ENCODE measurements around the gene FNIP1. TPM values are rescaled to one million over a fixed set of nuclear protein-coding genes. Genes with fewer than 3 reads are reported as not detected.

FNIP1 gene
- total and polyA plus RNA-seq, 2 of the 13 experiments (the other 11 are each of a cell fraction or from before 2014, with no cell fraction given) = 10.9 to 29.3 TPM

DNA sequence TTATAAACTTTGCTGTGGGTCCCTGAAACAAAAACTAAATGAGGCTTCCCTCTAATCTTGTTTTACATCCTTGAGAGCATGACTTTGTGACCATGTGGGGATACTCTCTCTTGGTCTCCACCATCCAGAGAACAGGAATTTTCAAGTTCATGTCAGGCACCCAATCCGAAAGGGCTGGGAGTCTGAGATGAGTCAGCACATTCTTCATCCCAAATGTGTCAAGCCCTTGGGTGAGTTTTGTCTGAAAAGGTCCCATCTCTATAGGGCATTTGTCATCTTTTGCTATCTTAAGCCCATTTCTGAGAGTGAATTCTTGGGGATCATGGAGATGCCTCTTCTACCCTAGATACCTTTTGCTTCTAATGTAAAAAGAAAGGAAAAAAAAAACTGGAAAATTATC, 134.9 kb downstream of the FNIP1 start (continued):
- no peak for TF ChIP-seq XRCC5 (optimal IDR thresholded peaks at IDR 0.05; ENCODE audit: low read length)
- TF ChIP-seq, protein P1, sequence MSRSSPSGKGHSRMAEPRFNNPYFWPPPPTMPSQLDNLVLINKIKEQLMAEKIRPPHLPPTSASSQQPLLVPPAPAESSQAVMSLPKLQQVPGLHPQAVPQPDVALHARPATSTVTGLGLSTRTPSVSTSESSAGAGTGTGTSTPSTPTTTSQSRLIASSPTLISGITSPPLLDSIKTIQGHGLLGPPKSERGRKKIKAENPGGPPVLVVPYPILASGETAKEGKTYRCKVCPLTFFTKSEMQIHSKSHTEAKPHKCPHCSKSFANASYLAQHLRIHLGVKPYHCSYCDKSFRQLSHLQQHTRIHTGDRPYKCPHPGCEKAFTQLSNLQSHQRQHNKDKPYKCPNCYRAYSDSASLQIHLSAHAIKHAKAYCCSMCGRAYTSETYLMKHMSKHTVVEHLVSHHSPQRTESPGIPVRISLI (CRISPR knock-in tag; IDR thresholded peaks at IDR 0.05; ENCODE audit: borderline replicate concordance) = no peak
- peak; percentile 73 to 80 for TF ChIP-seq MAFK (conservative IDR thresholded peaks at IDR 0.05 in 1 of 2, IDR thresholded peaks at IDR 0.05 in 1 of 2; ENCODE audit: low read length in 2 of 2)
- TF ChIP-seq, protein P2, sequence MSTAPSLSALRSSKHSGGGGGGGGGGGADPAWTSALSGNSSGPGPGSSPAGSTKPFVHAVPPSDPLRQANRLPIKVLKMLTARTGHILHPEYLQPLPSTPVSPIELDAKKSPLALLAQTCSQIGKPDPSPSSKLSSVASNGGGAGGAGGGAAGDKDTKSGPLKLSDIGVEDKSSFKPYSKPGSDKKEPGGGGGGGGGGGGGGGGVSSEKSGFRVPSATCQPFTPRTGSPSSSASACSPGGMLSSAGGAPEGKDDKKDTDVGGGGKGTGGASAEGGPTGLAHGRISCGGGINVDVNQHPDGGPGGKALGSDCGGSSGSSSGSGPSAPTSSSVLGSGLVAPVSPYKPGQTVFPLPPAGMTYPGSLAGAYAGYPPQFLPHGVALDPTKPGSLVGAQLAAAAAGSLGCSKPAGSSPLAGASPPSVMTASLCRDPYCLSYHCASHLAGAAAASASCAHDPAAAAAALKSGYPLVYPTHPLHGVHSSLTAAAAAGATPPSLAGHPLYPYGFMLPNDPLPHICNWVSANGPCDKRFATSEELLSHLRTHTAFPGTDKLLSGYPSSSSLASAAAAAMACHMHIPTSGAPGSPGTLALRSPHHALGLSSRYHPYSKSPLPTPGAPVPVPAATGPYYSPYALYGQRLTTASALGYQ (CRISPR knock-in tag; IDR thresholded peaks at IDR 0.05) = no peak
- TF ChIP-seq, protein P3, sequence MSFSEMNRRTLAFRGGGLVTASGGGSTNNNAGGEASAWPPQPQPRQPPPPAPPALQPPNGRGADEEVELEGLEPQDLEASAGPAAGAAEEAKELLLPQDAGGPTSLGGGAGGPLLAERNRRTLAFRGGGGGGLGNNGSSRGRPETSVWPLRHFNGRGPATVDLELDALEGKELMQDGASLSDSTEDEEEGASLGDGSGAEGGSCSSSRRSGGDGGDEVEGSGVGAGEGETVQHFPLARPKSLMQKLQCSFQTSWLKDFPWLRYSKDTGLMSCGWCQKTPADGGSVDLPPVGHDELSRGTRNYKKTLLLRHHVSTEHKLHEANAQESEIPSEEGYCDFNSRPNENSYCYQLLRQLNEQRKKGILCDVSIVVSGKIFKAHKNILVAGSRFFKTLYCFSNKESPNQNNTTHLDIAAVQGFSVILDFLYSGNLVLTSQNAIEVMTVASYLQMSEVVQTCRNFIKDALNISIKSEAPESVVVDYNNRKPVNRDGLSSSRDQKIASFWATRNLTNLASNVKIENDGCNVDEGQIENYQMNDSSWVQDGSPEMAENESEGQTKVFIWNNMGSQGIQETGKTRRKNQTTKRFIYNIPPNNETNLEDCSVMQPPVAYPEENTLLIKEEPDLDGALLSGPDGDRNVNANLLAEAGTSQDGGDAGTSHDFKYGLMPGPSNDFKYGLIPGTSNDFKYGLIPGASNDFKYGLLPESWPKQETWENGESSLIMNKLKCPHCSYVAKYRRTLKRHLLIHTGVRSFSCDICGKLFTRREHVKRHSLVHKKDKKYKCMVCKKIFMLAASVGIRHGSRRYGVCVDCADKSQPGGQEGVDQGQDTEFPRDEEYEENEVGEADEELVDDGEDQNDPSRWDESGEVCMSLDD (CRISPR knock-in tag; IDR thresholded peaks at IDR 0.05; ENCODE audit: borderline replicate concordance) = no peak
- no peak for TF ChIP-seq MYC (CRISPR knock-in tag; IDR thresholded peaks at IDR 0.05; ENCODE audit: borderline replicate concordance)

DNA sequence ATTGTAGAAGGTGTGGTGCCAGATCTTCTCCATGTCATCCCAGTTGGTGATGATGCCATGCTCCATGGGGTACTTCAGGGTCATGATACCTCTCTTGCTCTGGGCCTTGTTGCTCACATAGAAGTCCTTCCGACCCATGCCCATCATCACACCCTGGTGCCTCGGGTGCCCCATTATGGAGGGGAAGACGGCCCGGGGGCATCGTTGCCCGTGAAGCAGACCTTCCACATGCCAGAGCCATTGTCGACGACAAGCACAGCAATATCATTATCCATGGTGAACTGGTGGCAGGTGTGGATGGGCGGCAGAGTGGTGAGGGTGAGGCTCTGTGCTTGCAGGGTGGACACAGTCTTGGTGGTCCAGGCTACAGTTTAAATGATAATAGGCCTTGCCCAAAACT, 137.0 kb downstream of the FNIP1 start:
- H3K9me3 ChIP-seq (ENCODE audit: low read length) = no peaks in the 10 kb centered on the region
- no peaks in the 10 kb centered on the region for H3K79me2 ChIP-seq (ENCODE audit: insufficient read depth, low read length)
- no peak overlapping the region for H3K4me3 ChIP-seq (replicated peaks in 1 of 3; ENCODE audit: insufficient read depth in 1 of 3, low read depth in 2 of 3, low read length in 3 of 3)
- DNase-seq (ENCODE audit: low spot score) (no peak), ATAC-seq (no peak), FAIRE-seq (no peak)
- CTCF ChIA-PET (ENCODE audit: low intra/inter-chr PET ratio, low total read pairs) = no interaction called here
- no peak overlapping the region for H3K9ac ChIP-seq (ENCODE audit: insufficient read depth, low read depth, low read length)
- peaks cover 21% of the 10 kb centered on the region for H3K4me1 ChIP-seq (ENCODE audit: insufficient read depth, low read length)
- 98% methylated on average over 8 of the region's 9 CpGs for WGBS (ENCODE audit: low lambda C conversion rate)
- in situ Hi-C loops (cut with HindIII; ENCODE audit: extremely low pct_ligation_motif_present, low pct_unique_long_range_greater_than_20kb) (no loop called here), intact Hi-C loops (cut with micrococcal nuclease; ENCODE audit: unreplicated experiment) (no loop called here)
- BruUV-seq (replicated peaks) = no TSS peak
- H4K20me1 ChIP-seq (ENCODE audit: insufficient read depth, low read length) = no peaks in the 10 kb centered on the region
- POLR2A ChIA-PET = no interaction called here
- H2AFZ ChIP-seq (ENCODE audit: low read length) = no peak overlapping the region
- H3K27me3 ChIP-seq (ENCODE audit: control insufficient read depth in 1 of 2, insufficient read depth in 2 of 2, low read length in 2 of 2) = no peaks in the 10 kb centered on the region
- no peak overlapping the region for H3K4me2 ChIP-seq (ENCODE audit: low read depth, low read length)
- H3K36me3 ChIP-seq (replicated peaks in 1 of 2; ENCODE audit: control insufficient read depth in 1 of 2, insufficient read depth in 2 of 2, low read length in 2 of 2) = peaks cover 17 to 50% of the 10 kb centered on the region in 2 experiments
- no peak overlapping the region for H3K27ac ChIP-seq (ENCODE audit: extremely low read length, insufficient read depth, low read length)
- TF ChIP-seq EEA1 (CRISPR knock-in tag; IDR thresholded peaks at IDR 0.05; ENCODE audit: borderline replicate concordance) (no peak), ZNF326 (CRISPR knock-in tag; IDR thresholded peaks at IDR 0.05; ENCODE audit: borderline replicate concordance) (no peak), ZMAT3 (CRISPR knock-in tag; conservative IDR thresholded peaks at IDR 0.05) (no peak), ZNF205 (CRISPR knock-in tag; IDR thresholded peaks at IDR 0.05) (no peak), ATRX (CRISPR knock-in tag; IDR thresholded peaks at IDR 0.05; ENCODE audit: borderline replicate concordance) (no peak), ZNF879 (CRISPR knock-in tag; IDR thresholded peaks at IDR 0.05) (no peak)
- TF ChIP-seq, protein P4, sequence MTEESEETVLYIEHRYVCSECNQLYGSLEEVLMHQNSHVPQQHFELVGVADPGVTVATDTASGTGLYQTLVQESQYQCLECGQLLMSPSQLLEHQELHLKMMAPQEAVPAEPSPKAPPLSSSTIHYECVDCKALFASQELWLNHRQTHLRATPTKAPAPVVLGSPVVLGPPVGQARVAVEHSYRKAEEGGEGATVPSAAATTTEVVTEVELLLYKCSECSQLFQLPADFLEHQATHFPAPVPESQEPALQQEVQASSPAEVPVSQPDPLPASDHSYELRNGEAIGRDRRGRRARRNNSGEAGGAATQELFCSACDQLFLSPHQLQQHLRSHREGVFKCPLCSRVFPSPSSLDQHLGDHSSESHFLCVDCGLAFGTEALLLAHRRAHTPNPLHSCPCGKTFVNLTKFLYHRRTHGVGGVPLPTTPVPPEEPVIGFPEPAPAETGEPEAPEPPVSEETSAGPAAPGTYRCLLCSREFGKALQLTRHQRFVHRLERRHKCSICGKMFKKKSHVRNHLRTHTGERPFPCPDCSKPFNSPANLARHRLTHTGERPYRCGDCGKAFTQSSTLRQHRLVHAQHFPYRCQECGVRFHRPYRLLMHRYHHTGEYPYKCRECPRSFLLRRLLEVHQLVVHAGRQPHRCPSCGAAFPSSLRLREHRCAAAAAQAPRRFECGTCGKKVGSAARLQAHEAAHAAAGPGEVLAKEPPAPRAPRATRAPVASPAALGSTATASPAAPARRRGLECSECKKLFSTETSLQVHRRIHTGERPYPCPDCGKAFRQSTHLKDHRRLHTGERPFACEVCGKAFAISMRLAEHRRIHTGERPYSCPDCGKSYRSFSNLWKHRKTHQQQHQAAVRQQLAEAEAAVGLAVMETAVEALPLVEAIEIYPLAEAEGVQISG (CRISPR knock-in tag; IDR thresholded peaks at IDR 0.05) = no peak
- TF ChIP-seq, protein P5, sequence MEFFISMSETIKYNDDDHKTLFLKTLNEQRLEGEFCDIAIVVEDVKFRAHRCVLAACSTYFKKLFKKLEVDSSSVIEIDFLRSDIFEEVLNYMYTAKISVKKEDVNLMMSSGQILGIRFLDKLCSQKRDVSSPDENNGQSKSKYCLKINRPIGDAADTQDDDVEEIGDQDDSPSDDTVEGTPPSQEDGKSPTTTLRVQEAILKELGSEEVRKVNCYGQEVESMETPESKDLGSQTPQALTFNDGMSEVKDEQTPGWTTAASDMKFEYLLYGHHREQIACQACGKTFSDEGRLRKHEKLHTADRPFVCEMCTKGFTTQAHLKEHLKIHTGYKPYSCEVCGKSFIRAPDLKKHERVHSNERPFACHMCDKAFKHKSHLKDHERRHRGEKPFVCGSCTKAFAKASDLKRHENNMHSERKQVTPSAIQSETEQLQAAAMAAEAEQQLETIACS (CRISPR knock-in tag; IDR thresholded peaks at IDR 0.05) = no peak

All from HepG2 (cell line).